Chondrocyte (in vitro differentiated cells): ENCODE measurements around the gene MYH7. TPM values are rescaled to one million over a fixed set of nuclear protein-coding genes. Genes with fewer than 3 reads are reported as not detected.
"Not testable (repeated sequence)": the region's sequence is repeated elsewhere in the genome, so short reads cannot be mapped to it uniquely, and the experiment has no call there.

Experiments used
- DNase-seq: peaks from one replicate; pipeline ENCODE4 v3.0.0; 2021; ENCODE audit warnings: mixed read lengths, low spot score
- H3K27ac Mint-ChIP-seq: one replicate; pipeline ENCODE4 v1.8.0; 2021; ENCODE audit warnings: mild to moderate bottlenecking, moderate library complexity, mixed read lengths; ENCODE audit not compliant: unreplicated experiment
- H3K27me3 Mint-ChIP-seq: 2 replicates; pipeline ENCODE4 v1.8.0; 2021; ENCODE audit warnings: low read depth, mixed read lengths
- H3K36me3 Mint-ChIP-seq: 2 replicates; pipeline ENCODE4 v1.8.0; 2021; ENCODE audit warnings: low read depth, mixed read lengths
- H3K4me1 Mint-ChIP-seq: 2 replicates; pipeline ENCODE4 v1.8.0; 2021; ENCODE audit warnings: low read depth, mild to moderate bottlenecking, mixed read lengths
- H3K4me3 Mint-ChIP-seq: one replicate; pipeline ENCODE4 v1.8.0; 2021; ENCODE audit warnings: mild to moderate bottlenecking, moderate library complexity, mixed read lengths; ENCODE audit not compliant: unreplicated experiment
- H3K9me3 Mint-ChIP-seq: 2 replicates; pipeline ENCODE4 v1.8.0; 2021; ENCODE audit warnings: low read depth, mixed read lengths
- total RNA-seq: library from RNA; stranded (reverse); gene quantifications from 3 replicates; pipeline ENCODE4 v1.2.1, GENCODE V29; 2021
- TF ChIP-seq, protein P1 (sequence below): fragments of 200-600 bp; sonication (generic); IDR thresholded peaks from 2 replicates; pipeline ENCODE4 v1.5.0; 2021; ENCODE audit warnings: antibody characterized with exemption, mild to moderate bottlenecking, moderate library complexity

The MYH7 gene
- total RNA-seq, 1 donor from 2014 or later = not detected

DNA sequence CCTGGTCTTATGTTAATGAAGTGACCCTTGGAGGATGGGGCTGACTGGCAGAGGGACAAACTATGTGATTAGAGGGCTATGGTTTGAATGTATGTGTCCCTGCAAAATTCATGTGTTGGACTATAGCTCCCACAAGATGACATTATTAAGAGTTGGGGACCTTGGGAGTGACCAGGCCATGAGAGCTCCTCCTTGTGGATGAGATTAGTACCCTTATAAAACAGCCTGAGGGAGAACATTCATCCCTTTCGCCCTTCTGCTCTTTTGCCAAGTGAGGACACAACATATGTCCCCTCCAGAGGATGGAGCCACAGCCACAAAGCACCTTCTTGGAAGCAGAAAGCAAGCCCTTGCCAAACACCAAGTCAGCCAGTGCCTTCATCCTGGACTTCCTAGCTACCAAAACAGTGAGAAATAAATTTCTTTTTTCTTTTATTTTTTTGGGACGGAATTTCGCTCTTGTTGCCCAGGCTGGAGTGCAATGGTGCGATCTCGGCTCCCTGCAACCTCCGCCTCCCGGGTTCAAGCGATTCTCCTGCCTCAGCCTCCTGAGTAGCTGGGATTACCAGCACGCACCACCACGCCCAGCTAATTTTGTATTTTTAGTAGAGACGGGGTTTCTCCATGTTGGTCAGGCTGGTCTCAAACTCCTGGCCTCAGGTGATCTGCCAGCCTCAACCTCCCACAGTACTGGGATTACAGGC is 21.6 kb upstream of the MYH7 start:
- H3K27me3 Mint-ChIP-seq = peaks cover 40% of the 10 kb centered on the region
- H3K4me1 Mint-ChIP-seq, H3K4me3 Mint-ChIP-seq, H3K36me3 Mint-ChIP-seq, H3K27ac Mint-ChIP-seq, H3K9me3 Mint-ChIP-seq, DNase-seq: not testable (repeated sequence)
- TF ChIP-seq, protein P1, sequence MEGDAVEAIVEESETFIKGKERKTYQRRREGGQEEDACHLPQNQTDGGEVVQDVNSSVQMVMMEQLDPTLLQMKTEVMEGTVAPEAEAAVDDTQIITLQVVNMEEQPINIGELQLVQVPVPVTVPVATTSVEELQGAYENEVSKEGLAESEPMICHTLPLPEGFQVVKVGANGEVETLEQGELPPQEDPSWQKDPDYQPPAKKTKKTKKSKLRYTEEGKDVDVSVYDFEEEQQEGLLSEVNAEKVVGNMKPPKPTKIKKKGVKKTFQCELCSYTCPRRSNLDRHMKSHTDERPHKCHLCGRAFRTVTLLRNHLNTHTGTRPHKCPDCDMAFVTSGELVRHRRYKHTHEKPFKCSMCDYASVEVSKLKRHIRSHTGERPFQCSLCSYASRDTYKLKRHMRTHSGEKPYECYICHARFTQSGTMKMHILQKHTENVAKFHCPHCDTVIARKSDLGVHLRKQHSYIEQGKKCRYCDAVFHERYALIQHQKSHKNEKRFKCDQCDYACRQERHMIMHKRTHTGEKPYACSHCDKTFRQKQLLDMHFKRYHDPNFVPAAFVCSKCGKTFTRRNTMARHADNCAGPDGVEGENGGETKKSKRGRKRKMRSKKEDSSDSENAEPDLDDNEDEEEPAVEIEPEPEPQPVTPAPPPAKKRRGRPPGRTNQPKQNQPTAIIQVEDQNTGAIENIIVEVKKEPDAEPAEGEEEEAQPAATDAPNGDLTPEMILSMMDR = peak; percentile 56

DNA sequence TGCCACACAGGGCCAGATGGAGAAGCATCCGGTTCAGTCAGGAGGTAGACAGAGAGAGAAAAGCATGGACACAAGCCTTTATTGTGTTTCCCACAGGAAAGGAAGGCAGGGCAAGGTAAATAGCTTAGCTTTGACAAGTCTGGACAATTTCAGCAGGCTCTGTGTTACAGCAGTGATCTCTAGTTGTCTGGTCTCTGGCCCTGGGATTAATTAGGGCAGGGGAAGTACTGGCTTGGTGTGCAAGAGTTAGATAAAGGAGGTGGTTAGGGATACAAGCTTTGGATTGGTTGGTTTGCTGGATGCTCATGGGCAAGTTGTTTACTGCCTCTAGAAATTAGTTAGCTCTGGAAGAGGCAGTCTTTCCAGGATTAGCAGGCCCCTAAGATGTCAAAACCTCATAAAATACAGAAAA is 19.0 kb upstream of the MYH7 start:
- H3K9me3 Mint-ChIP-seq = no peaks in the 10 kb centered on the region
- DNase-seq = no peak
- H3K4me1 Mint-ChIP-seq = no peaks in the 10 kb centered on the region
- no peak overlapping the region for H3K27ac Mint-ChIP-seq
- TF ChIP-seq, protein P1 = no peak
- H3K36me3 Mint-ChIP-seq = no peaks in the 10 kb centered on the region
- H3K4me3 Mint-ChIP-seq = no peak overlapping the region
- peaks cover 41% of the 10 kb centered on the region for H3K27me3 Mint-ChIP-seq

DNA sequence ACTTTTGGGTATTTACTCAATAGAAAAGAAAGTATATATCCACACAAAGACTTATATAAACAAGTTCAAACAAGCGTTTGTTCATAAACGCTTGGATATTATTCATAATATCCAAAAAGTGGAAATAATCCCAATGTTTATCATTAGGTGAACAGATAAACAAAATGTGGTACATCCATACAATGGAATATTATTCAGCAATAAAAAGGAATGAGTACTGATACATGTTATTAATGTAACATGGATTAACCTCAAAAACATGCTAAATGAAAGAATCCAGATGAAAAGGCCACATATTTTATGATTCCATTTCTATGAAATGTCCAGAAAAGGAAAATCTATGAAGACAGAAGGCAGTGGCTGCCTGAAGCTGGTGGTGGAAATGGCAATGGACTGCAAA is 16.8 kb upstream of the MYH7 start:
- Mint-ChIP-seq H3K9me3 (no peaks in the 10 kb centered on the region), H3K4me1 (no peaks in the 10 kb centered on the region), H3K27ac (no peak overlapping the region), H3K4me3 (no peak overlapping the region), H3K36me3 (no peaks in the 10 kb centered on the region), H3K27me3 (peaks cover 35% of the 10 kb centered on the region)
- DNase-seq = no peak
- TF ChIP-seq, protein P1 = no peak

DNA sequence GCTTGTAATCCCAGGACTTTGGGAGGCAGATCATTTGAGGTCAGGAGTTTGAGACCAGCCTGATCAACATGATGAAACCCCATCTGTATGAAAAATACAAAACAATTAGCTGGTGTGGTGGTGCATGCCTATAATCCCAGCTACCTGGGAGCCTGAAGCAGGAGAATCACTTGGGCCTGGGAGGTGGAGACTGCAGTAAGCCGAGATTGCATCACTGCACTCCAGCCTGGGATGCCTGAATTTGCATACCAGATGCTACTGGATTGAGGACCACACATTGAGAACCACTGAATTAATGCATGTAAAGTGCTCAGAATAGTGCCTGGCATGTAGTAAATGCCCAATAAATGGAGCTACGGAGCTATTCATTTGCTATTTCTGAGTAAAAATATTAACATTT is 14.9 kb upstream of the MYH7 start:
- Mint-ChIP-seq H3K27me3 (peaks cover 35% of the 10 kb centered on the region), H3K36me3 (no peaks in the 10 kb centered on the region), H3K27ac (no peak overlapping the region), H3K4me1 (no peaks in the 10 kb centered on the region), H3K9me3 (no peaks in the 10 kb centered on the region), H3K4me3 (no peak overlapping the region)
- DNase-seq = no peak
- TF ChIP-seq, protein P1 = no peak

DNA sequence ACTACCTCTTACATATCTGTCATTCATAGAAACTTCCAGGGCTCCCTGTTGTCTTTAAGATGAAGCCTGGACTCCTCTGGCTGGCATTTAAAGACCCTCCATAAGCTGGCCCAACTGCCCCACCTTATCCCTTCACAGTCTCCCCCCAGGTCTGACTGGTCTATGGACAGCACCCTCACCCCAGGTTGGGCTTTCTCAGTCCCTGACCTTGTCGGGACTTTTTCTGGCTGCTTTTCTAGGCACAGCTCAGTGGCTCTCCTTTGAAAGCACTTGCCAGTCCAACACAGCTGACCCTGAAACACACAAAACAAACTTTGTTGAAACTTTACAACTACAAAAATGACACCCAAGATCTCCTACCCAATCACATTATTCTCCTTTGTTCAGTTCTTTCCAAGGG is 13.9 kb upstream of the MYH7 start:
- no peak overlapping the region for H3K27ac Mint-ChIP-seq
- DNase-seq = no peak

More for the DNA sequence above, 13.9 kb upstream of the MYH7 start:
- Mint-ChIP-seq H3K36me3 (no peaks in the 10 kb centered on the region), H3K4me1 (no peaks in the 10 kb centered on the region), H3K9me3 (no peaks in the 10 kb centered on the region), H3K4me3 (no peak overlapping the region), H3K27me3 (peaks cover 28% of the 10 kb centered on the region)
- TF ChIP-seq, protein P1 = no peak
